HG03135 (cell line): Measurements from ENCODE around the gene YWHAE.
A peak's percentile ranks its signal among the peaks of the same experiment; 100 is the strongest.
"Not testable (repeated sequence)": the region's sequence is repeated elsewhere in the genome, so short reads cannot be mapped to it uniquely, and the experiment has no call there.

Source experiments
- ATAC-seq: cut with Tn5 transposase; IDR thresholded peaks from one replicate; pipeline ENCODE4 v1.9.1; 2021; ENCODE audit warnings: mild to moderate bottlenecking, moderate library complexity; ENCODE audit not compliant: unreplicated experiment

YWHAE gene

GRCh38 chr17:1399679-1400512, at the start of gene YWHAE:
YWHAE (minus strand) TSS chr17:1400222; CDS start chr17:1400110, 112 bp downstream.
- peak; percentile 85 for ATAC-seq

GRCh38 chr17:1449412-1449967, 49.5 kb upstream of the YWHAE start:
- no peak for ATAC-seq

DNA sequence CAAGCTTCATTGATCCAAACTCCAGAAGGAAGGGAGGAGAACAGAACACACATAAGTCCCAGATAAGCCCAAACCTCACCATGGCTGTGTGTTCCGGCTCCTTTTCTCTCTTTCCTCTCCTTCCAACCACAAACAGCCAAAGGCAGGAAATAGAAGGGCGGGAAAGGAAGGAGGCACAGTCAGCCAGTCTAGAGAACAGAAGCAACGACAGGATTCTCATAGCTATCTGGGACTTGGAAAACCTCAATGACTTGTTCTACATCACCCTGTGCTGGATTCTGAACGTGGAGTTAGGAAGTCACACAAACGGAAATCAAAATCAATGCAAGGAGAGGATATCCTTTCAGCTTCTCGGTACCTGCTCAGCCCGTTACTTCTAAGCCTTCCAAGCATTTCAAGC, 47.0 kb upstream of the YWHAE start:
- ATAC-seq = no peak

- no peak for ATAC-seq
These were observed 46.2 kb upstream of the YWHAE start for GRCh38 chr17:1446201-1446600.

- not testable (repeated sequence) for ATAC-seq
These were observed 45.7 kb upstream of the YWHAE start for GRCh38 chr17:1445695-1446094.

- not testable (repeated sequence) for ATAC-seq
These were observed 42.7 kb upstream of the YWHAE start for GRCh38 chr17:1442721-1443120.

DNA sequence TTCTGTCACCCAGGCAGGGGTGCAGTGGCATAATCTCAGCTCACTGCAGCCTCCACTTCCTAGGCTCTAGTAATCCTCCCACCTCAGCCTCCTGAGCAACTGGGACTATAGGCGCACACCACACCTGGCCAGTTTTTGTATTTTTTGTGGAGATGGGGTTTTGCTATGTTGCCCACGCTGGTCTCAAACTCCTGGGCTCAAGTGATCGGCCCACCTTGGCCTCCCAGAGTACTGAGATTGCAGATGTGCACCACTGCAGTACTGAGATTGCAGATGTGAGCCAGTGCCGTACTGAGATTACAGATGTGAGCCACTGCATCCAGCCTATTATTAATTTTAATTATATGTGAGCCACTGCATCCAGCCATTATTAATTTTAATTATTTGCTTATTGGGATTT, 42.2 kb upstream of the YWHAE start:
- ATAC-seq = no peak

GRCh38 chr17:1440921-1441320, 40.9 kb upstream of the YWHAE start:
- no peak for ATAC-seq

GRCh38 chr17:1438593-1439083, 38.6 kb upstream of the YWHAE start:
- no peak for ATAC-seq

DNA sequence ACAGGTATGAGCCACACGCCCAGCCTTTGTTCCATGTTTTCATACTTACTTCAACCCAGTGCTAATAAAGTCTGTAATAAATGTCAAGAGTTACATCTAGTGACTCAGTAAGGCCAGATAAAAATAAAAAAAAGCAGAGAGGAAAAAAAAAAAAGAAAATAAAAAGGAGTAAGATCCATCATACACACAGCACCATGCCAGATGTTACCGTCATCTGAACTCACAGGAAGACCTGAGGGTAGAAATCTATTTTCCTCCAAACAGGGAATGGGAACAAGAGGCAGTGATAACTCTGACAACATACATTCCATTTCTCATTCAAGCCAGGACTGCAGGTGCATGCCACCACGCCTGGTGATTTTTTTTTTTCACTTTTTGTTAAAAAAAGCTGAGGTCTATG, 35.3 kb upstream of the YWHAE start:
- no peak for ATAC-seq

GRCh38 chr17:1434150-1434549, 34.1 kb upstream of the YWHAE start:
- no peak for ATAC-seq

GRCh38 chr17:1431631-1432104, 31.6 kb upstream of the YWHAE start:
- ATAC-seq = no peak

GRCh38 chr17:1423456-1424135, 23.6 kb upstream of the YWHAE start:
- no peak for ATAC-seq

GRCh38 chr17:1422885-1423284, 22.9 kb upstream of the YWHAE start:
- ATAC-seq = no peak

- ATAC-seq = no peak
These were observed 21.4 kb upstream of the YWHAE start for GRCh38 chr17:1421470-1421869.

- no peak for ATAC-seq
These were observed 21.0 kb upstream of the YWHAE start for GRCh38 chr17:1420981-1421380.

GRCh38 chr17:1420163-1420562, 20.1 kb upstream of the YWHAE start:
- no peak for ATAC-seq

- ATAC-seq = not testable (repeated sequence)
These were observed 18.5 kb upstream of the YWHAE start for GRCh38 chr17:1418476-1418875.

GRCh38 chr17:1416414-1416813, 16.4 kb upstream of the YWHAE start:
- no peak for ATAC-seq

GRCh38 chr17:1414634-1415033, 14.6 kb upstream of the YWHAE start:
- no peak for ATAC-seq

DNA sequence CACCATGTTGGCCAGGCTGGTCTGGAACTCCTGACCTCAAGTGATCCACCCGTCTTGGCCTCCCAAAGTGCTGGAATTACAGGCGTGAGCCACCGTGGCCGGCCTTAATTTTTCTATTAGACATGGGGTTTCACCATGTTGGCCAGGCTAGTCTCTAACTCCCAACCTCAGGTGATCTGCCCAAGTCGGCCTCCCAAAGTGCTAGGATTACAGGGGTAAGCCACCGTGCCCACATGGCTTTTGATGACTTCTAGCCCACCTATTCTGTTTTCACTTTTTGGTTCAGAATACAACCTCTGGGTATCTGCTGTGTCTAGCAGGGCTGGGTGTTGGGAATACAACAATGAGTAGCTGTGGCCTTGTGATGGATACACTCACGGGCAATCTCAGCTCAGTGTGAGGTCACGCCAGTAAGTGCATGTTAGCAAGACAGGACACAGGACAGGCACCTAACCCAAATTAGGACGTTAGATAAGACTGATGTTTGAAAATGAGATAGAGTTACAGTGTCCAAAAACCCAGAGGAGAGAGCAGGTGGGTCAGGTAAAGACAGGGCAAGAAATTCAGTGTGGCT, 14.1 kb upstream of the YWHAE start:
- no peak for ATAC-seq
